DND-41 (cell line): ENCODE data around the gene CFAP20DC.

Experiments
- EZH2 ChIP-seq: IDR thresholded peaks from 3 replicates; pipeline ENCODE4 v1.6.1; 2012; ENCODE audit warnings: borderline replicate concordance, low read depth, mild to moderate bottlenecking, moderate library complexity, low read length, inconsistent platforms; ENCODE audit not compliant: severe bottlenecking
- TF ChIP-seq, protein P1 (sequence below): IDR thresholded peaks from 2 replicates; pipeline ENCODE4 v1.5.1; 2012; ENCODE audit warnings: borderline replicate concordance, low read length, moderate library complexity, mild to moderate bottlenecking; ENCODE audit not compliant: poor library complexity, severe bottlenecking; ENCODE audit errors: extremely low read depth

DNA sequence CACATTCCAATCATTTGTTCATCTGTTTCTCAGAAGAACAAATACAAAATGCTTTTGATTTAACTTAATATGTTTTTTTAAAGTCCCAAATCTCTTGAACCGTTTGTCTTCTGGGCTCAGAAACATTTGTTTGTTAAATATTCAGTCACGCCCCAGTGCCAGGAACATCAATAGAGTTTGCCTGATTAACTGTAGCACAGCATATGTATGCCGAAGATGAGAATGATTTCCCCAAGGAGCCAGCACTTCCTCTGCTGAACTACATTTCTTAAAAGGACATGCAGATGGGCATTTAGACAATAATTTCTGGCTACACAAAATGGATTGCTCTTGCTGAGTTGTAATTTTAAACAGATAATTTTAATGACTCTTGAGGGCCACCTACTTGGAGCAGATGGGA lies 191.7 kb downstream of the CFAP20DC start:
- TF ChIP-seq, protein P1, sequence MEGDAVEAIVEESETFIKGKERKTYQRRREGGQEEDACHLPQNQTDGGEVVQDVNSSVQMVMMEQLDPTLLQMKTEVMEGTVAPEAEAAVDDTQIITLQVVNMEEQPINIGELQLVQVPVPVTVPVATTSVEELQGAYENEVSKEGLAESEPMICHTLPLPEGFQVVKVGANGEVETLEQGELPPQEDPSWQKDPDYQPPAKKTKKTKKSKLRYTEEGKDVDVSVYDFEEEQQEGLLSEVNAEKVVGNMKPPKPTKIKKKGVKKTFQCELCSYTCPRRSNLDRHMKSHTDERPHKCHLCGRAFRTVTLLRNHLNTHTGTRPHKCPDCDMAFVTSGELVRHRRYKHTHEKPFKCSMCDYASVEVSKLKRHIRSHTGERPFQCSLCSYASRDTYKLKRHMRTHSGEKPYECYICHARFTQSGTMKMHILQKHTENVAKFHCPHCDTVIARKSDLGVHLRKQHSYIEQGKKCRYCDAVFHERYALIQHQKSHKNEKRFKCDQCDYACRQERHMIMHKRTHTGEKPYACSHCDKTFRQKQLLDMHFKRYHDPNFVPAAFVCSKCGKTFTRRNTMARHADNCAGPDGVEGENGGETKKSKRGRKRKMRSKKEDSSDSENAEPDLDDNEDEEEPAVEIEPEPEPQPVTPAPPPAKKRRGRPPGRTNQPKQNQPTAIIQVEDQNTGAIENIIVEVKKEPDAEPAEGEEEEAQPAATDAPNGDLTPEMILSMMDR, result no peak
- no peak for TF ChIP-seq EZH2
